ENCODE data around the gene SH2B3. TPM values are rescaled to one million over a fixed set of nuclear protein-coding genes. Genes with fewer than 3 reads are reported as not detected.

The SH2B3 gene
- total and polyA plus RNA-seq, 9 of the 15 experiments (the other 6 are each of a cell fraction or from before 2014, with no cell fraction given) = 10.8 to 75.3 (median 37.4) TPM

- TF ChIP-seq MGA (IDR thresholded peaks at IDR 0.05) (no peak), ESRRA (IDR thresholded peaks at IDR 0.05; ENCODE audit: borderline replicate concordance, low read depth) (peak; percentile 84; the same call in 1 of the 2 replicates), GATAD2B (IDR thresholded peaks at IDR 0.05; ENCODE audit: borderline replicate concordance) (peak; percentile 97), TEAD2 (tag; IDR thresholded peaks at IDR 0.05) (no peak), PHTF2 (CRISPR knock-in tag; IDR thresholded peaks at IDR 0.05) (no peak), GTF2B (IDR thresholded peaks at IDR 0.05; ENCODE audit: extremely low read depth, insufficient read length) (no peak), ZNF124 (CRISPR knock-in tag; IDR thresholded peaks at IDR 0.05) (no peak), SMARCE1 (IDR thresholded peaks at IDR 0.05) (peak; percentile 64; the same call in 1 of the 2 replicates), ETS2 (tag; IDR thresholded peaks at IDR 0.05; ENCODE audit: borderline replicate concordance, poor library complexity, severe bottlenecking) (no peak), SAFB (IDR thresholded peaks at IDR 0.05; ENCODE audit: borderline replicate concordance, low read depth, low read length) (peak; percentile 97), NR3C1 (CRISPR knock-in tag; IDR thresholded peaks at IDR 0.05) (no peak), SMC3 (conservative IDR thresholded peaks at IDR 0.05; ENCODE audit: insufficient read depth, low read depth, low read length) (peak; percentile 96), ZSCAN32 (CRISPR knock-in tag; IDR thresholded peaks at IDR 0.05) (no peak)
- TF ChIP-seq, protein P1, sequence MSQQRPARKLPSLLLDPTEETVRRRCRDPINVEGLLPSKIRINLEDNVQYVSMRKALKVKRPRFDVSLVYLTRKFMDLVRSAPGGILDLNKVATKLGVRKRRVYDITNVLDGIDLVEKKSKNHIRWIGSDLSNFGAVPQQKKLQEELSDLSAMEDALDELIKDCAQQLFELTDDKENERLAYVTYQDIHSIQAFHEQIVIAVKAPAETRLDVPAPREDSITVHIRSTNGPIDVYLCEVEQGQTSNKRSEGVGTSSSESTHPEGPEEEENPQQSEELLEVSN (IDR thresholded peaks at IDR 0.05; ENCODE audit: borderline replicate concordance in 1 of 2, extremely low read depth in 1 of 2, insufficient read depth in 1 of 2, insufficient read length in 1 of 2, low read depth in 1 of 2, low read length in 1 of 2, poor library complexity in 1 of 2, severe bottlenecking in 1 of 2) = peak; percentile 29 to 39
Measured at GRCh38 chr12:111396726-111397445, 8.8 kb upstream of the SH2B3 start (continued).
